ENCODE measurements around the gene DTWD2.
"Not testable (repeated sequence)": the region's sequence is repeated elsewhere in the genome, so short reads cannot be mapped to it uniquely, and the experiment has no call there.

The DTWD2 gene

GRCh38 chr5:118946138-118946800, 42.1 kb downstream of the DTWD2 start:
- DNase-seq, result no peak

- peak; percentile 5 for DNase-seq
Measured at GRCh38 chr5:118937393-118938061, 50.8 kb downstream of the DTWD2 start.

GRCh38 chr5:118933703-118934102, 54.6 kb downstream of the DTWD2 start:
- DNase-seq, result no peak

- no peak for DNase-seq
Measured at GRCh38 chr5:118931564-118931963, 56.8 kb downstream of the DTWD2 start.

- DNase-seq, result no peak
Measured at GRCh38 chr5:118924006-118924389, 64.3 kb downstream of the DTWD2 start.

GRCh38 chr5:118923295-118924005, 64.9 kb downstream of the DTWD2 start:
- DNase-seq, result no peak

GRCh38 chr5:118921866-118922265, 66.5 kb downstream of the DTWD2 start:
- no peak for DNase-seq

GRCh38 chr5:118919016-118919415, 69.3 kb downstream of the DTWD2 start:
- DNase-seq, result peak; percentile 51

- no peak for DNase-seq
Measured at GRCh38 chr5:118918232-118918631, 70.1 kb downstream of the DTWD2 start.

GRCh38 chr5:118907536-118907935, 80.8 kb downstream of the DTWD2 start:
- not testable (repeated sequence) for DNase-seq

GRCh38 chr5:118906947-118907346, 81.4 kb downstream of the DTWD2 start:
- no peak for DNase-seq

GRCh38 chr5:118905196-118905595, 83.2 kb downstream of the DTWD2 start:
- no peak for DNase-seq

GRCh38 chr5:118902656-118903438, 85.5 kb downstream of the DTWD2 start:
- peak; percentile 8 for DNase-seq

GRCh38 chr5:118894709-118895108, 93.6 kb downstream of the DTWD2 start:
- peak; percentile 14 for DNase-seq

GRCh38 chr5:118891252-118891651, 97.1 kb downstream of the DTWD2 start:
- no peak for DNase-seq

GRCh38 chr5:118889165-118889564, 99.2 kb downstream of the DTWD2 start:
- DNase-seq, result no peak

GRCh38 chr5:118888556-118888955, 99.8 kb downstream of the DTWD2 start:
- DNase-seq, result no peak

- no peak for DNase-seq
Measured at GRCh38 chr5:118883362-118883761, 105.0 kb downstream of the DTWD2 start.

GRCh38 chr5:118882666-118883065, 105.7 kb downstream of the DTWD2 start:
- no peak for DNase-seq

GRCh38 chr5:118876852-118877251, 111.5 kb downstream of the DTWD2 start:
- DNase-seq, result not testable (repeated sequence)

- no peak for DNase-seq
Measured at GRCh38 chr5:118875131-118875530, 113.2 kb downstream of the DTWD2 start.

- DNase-seq, result no peak
Measured at GRCh38 chr5:118873417-118873816, 114.9 kb downstream of the DTWD2 start.

- DNase-seq, result peak; percentile 37
Measured at GRCh38 chr5:118863345-118863744, 125.0 kb downstream of the DTWD2 start.
